Lower lobe of right lung (tissue), 2 donors: ENCODE results near the gene LALBA. TPM values are rescaled to one million over a fixed set of nuclear protein-coding genes. Genes with fewer than 3 reads are reported as not detected.

Experiments used
- ATAC-seq, 2 donors: fragments of 200-7000 bp; cut with Tn5 transposase; one replicate each; pipeline ENCODE4 v1.9.1; 2020 to 2022; ENCODE audit warnings: mild to moderate bottlenecking in 2 of 2, moderate library complexity in 2 of 2
- DNase-seq: peaks from one replicate; pipeline ENCODE4 v3.0.0-alpha.2; 2020
- H3K27ac ChIP-seq: fragments of 200-600 bp; one replicate; pipeline ENCODE4 v1.8.0; 2022
- H3K27me3 ChIP-seq: fragments of 200-600 bp; one replicate; pipeline ENCODE4 v1.8.0; 2022; ENCODE audit warnings: low read depth
- H3K36me3 ChIP-seq: fragments of 200-600 bp; one replicate; pipeline ENCODE4 v1.8.0; 2022; ENCODE audit warnings: mild to moderate bottlenecking
- H3K4me1 ChIP-seq: fragments of 200-600 bp; one replicate; pipeline ENCODE4 v1.8.0; 2022
- H3K4me3 ChIP-seq: fragments of 200-600 bp; one replicate; pipeline ENCODE4 v1.8.0; 2022; ENCODE audit warnings: mild to moderate bottlenecking
- H3K9me3 ChIP-seq: fragments of 200-600 bp; one replicate; pipeline ENCODE4 v1.8.0; 2022
- intact Hi-C: fragments of 100-400 bp; cut with DNase I; formaldehyde crosslinking; loops from one replicate; pipeline ENCODE4 v1.11.0; 2022
- long read RNA-seq: library from polyadenylated mRNA; unstranded; transcript quantifications from one replicate; pipeline ENCODE4 v2.0.0, GENCODE V29; 2021
- total RNA-seq: library from RNA; stranded (reverse); fragmentation: NEBNext Ultra II Directional; extraction: Animal tissue kit (Norgen Biotek cat#: 25700); gene quantifications from one replicate; pipeline ENCODE4 v1.2.1, GENCODE V29; 2021
- TF ChIP-seq, protein P1 (sequence below): fragments of 200-600 bp; IDR thresholded peaks from one replicate; pipeline ENCODE4 v1.8.0; 2022; ENCODE audit warnings: antibody characterized with exemption, mild to moderate bottlenecking
- donor health status: DM: no; HTN: yes; CAD: no; lungs with severe emphysema.

The LALBA gene
- total RNA-seq: not detected
- long read RNA-seq: 0 reads

DNA sequence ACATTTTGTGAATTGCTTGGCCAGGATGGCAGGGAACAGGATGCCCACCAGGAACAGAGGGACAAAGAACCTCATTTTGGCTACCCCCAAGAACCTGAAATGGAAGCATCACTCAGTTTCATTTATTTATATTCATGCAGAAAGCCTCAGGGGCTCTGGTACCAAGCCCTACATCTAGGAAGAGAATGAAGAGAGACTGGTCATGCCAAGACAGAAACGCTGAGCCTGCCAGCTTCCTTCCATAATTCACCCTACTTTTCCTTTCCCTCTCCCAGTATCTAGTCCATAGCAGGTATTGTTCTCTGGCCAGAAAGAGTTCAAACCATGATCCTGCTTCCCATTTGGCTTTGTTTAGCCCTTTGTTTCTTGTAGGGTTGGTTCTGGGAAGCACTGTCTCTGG is at the start of gene LALBA:
TSS of gene LALBA (minus strand) at position 101 of the 400 bp plus-strand sequence. CDS start at position 75, 26 bp downstream.
- intact Hi-C loops: no loop called here
- H3K4me1 ChIP-seq: no peaks in the 10 kb centered on the region
- TF ChIP-seq, protein P1, sequence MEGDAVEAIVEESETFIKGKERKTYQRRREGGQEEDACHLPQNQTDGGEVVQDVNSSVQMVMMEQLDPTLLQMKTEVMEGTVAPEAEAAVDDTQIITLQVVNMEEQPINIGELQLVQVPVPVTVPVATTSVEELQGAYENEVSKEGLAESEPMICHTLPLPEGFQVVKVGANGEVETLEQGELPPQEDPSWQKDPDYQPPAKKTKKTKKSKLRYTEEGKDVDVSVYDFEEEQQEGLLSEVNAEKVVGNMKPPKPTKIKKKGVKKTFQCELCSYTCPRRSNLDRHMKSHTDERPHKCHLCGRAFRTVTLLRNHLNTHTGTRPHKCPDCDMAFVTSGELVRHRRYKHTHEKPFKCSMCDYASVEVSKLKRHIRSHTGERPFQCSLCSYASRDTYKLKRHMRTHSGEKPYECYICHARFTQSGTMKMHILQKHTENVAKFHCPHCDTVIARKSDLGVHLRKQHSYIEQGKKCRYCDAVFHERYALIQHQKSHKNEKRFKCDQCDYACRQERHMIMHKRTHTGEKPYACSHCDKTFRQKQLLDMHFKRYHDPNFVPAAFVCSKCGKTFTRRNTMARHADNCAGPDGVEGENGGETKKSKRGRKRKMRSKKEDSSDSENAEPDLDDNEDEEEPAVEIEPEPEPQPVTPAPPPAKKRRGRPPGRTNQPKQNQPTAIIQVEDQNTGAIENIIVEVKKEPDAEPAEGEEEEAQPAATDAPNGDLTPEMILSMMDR: no peak
- H3K27me3 ChIP-seq: no peaks in the 10 kb centered on the region
- H3K36me3 ChIP-seq: no peaks in the 10 kb centered on the region
- DNase-seq: no peak
- no peaks in the 10 kb centered on the region for H3K9me3 ChIP-seq
- H3K27ac ChIP-seq: no peak within 1 kb of the TSS
- no peak within 1 kb of the TSS for H3K4me3 ChIP-seq
- no peak for ATAC-seq

DNA sequence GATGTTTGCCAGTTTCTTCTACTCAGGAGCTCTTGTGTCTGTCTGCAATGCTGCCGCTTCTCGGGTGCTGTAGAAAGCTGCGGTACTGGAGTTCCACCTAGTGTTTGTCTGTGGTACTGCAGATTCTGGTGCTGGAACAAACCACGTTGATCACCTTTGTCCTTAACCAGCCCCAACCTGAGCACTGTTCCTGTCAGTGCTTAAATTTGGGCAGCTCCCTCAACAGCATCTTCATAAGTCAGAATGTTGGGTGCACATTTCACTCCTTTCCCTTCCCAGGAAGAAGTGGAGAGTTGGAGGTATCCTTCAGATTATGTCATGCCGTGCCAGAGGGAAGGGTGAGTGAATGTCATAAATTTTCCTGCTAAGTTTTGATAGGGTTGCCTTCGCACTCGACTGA is 48.7 kb upstream of the LALBA start:
- peak; percentile 54 for DNase-seq
- no peak overlapping the region for H3K27ac ChIP-seq
- peaks cover 5% of the 10 kb centered on the region for H3K9me3 ChIP-seq
- TF ChIP-seq, protein P1: peak; percentile 96
- peak; percentile 83 to 86 for ATAC-seq
- H3K27me3 ChIP-seq: peaks cover 6% of the 10 kb centered on the region
- intact Hi-C loops: loop anchor here (5.0 kb wide), 1 partner anchor 76 kb away; no protein-coding TSS in a partner anchor
- H3K4me3 ChIP-seq: no peak overlapping the region
- H3K36me3 ChIP-seq: no peaks in the 10 kb centered on the region
- H3K4me1 ChIP-seq: no peaks in the 10 kb centered on the region

DNA sequence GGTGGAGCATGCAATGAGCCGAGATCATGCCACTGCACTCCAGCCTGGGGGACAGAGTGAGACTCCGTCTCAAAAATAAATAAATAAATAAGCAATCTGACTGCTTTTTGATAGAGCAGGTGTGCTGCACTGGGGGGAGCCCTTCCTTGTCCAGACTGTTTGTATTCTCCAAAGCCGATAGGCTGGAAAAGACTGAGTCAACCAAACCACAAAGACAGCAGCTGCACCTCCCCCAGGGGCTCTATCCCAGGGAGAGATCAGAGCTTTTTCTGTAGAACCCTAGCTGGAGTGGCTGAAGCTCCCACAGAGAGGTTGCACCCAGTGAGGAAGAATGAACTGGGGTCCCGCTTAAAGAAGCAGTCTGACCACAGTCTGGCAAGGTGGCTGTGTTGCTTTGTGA is 45.8 kb upstream of the LALBA start:
- DNase-seq (no peak), ATAC-seq (no peak)
- peaks cover 8% of the 10 kb centered on the region for H3K9me3 ChIP-seq
- no peak overlapping the region for H3K4me3 ChIP-seq
- no peaks in the 10 kb centered on the region for H3K4me1 ChIP-seq
- H3K27me3 ChIP-seq: peaks cover 6% of the 10 kb centered on the region
- no peak overlapping the region for H3K27ac ChIP-seq
- TF ChIP-seq, protein P1: no peak
- intact Hi-C loops: loop anchor here (5.0 kb wide), 1 partner anchor 73 kb away; no protein-coding TSS in a partner anchor
- H3K36me3 ChIP-seq: no peaks in the 10 kb centered on the region

DNA sequence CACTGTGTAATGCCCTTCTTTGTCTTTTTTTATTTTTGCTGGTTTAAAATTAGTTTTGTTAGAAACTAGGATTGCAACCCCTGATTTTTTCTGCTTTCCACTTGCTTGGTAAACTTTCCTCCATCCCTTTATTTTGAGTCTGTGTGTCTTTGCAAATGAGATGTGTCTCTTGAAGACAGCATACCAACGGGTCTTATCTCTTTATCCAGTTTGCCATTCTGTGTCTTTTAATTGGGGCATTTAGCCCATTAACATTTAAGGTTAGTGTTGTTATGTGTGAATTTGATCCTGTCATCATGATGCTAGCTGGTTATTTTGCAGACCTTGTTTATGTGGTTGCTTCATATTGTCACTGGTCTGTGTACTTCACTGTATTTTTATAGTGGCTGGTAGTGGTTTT is 43.5 kb upstream of the LALBA start:
- H3K36me3 ChIP-seq: no peaks in the 10 kb centered on the region
- peaks cover 8% of the 10 kb centered on the region for H3K9me3 ChIP-seq
- DNase-seq: no peak
- no peaks in the 10 kb centered on the region for H3K4me1 ChIP-seq
- intact Hi-C loops: no loop called here
- peaks cover 6% of the 10 kb centered on the region for H3K27me3 ChIP-seq
- TF ChIP-seq, protein P1: no peak
- ATAC-seq: no peak
- no peak overlapping the region for H3K4me3 ChIP-seq
- no peak overlapping the region for H3K27ac ChIP-seq

DNA sequence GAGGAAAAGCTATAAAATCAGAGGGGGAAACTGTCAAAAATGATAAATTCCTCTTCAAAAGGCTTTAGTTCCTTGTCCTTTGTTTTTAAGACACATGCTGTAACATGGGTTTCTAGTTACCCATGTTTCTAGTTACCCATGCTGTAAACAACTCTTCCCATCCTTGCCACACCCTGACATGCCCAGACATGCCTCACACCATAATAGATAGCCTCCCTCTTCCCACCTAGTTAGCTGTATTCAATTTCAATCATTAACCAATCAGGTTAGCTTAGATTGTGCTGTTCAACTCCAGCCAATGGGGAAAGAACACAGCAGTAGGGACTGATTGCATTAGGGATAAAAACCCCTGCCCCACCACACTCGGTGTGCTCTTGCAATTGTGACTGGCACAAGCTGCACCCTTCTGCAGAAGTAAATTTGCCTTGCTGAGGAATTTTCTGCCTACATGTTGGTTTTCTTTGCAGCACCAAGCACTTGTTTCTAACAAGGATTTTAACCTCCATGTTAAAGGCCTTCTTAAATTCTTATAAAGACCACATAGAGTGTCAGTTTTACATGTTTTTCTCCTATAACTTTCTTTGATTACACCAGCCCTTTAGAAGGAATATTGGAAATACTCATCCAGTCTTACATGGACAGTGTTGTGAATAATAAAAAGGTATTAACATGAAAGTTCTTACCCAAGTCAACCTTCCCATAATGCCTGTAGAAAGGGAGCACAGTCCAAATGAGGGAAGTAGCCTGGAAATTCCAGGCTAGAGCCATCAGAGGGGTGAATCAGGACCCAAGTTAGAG is 32.5 kb upstream of the LALBA start:
- Histone ChIP-seq H3K36me3 (no peaks in the 10 kb centered on the region), H3K9me3 (peaks cover 8% of the 10 kb centered on the region), H3K4me3 (no peak overlapping the region), H3K27ac (no peak overlapping the region), H3K27me3 (no peaks in the 10 kb centered on the region), H3K4me1 (no peaks in the 10 kb centered on the region)
- ATAC-seq (no peak), DNase-seq (no peak)
- intact Hi-C loops: no loop called here
- TF ChIP-seq, protein P1: no peak
